OCI-LY1 (cell line): Measurements from ENCODE around the gene SERF1B.
"Not testable (repeated sequence)": the region's sequence is repeated elsewhere in the genome, so short reads cannot be mapped to it uniquely, and the experiment has no call there.

Source experiments
- H2AFZ ChIP-seq: fragments of 200-600 bp; sonication (generic), shearing (Covaris generic); 2 replicates; pipeline ENCODE4 v1.6.0; 2014; ENCODE audit warnings: antibody characterized with exemption, mild to moderate bottlenecking, low read length
- H3F3A ChIP-seq: fragments of 200-600 bp; sonication (generic), shearing (Covaris generic); 2 replicates; pipeline ENCODE4 v1.6.0; 2014; ENCODE audit warnings: mild to moderate bottlenecking, antibody characterized with exemption, low read length, moderate library complexity; ENCODE audit not compliant: insufficient read depth
- H3K27ac ChIP-seq: fragments of 200-600 bp; sonication (generic); 2 replicates; pipeline ENCODE4 v1.5.1; 2014; ENCODE audit warnings: low read length, mixed run types, mild to moderate bottlenecking, low read depth; ENCODE audit not compliant: poor library complexity, severe bottlenecking
- H3K27me3 ChIP-seq: fragments of 200-600 bp; sonication (generic); 2 replicates; pipeline ENCODE4 v1.6.0; 2014; ENCODE audit warnings: antibody characterized with exemption, mild to moderate bottlenecking, low read length, moderate library complexity; ENCODE audit not compliant: insufficient read depth
- H3K36me3 ChIP-seq: fragments of 200-600 bp; sonication (generic); 2 replicates; pipeline ENCODE4 v1.6.1; 2014; ENCODE audit warnings: mild to moderate bottlenecking, antibody characterized with exemption, low read length, moderate library complexity, mixed read lengths; ENCODE audit not compliant: insufficient read depth
- H3K4me1 ChIP-seq: fragments of 200-600 bp; sonication (generic); 2 replicates; pipeline ENCODE4 v1.5.1; 2014; ENCODE audit warnings: mild to moderate bottlenecking, low read length, moderate library complexity; ENCODE audit not compliant: insufficient read depth, severe bottlenecking
- H3K4me2 ChIP-seq: fragments of 200-600 bp; sonication (generic), shearing (Covaris generic); 2 replicates; pipeline ENCODE4 v1.6.1; 2014; ENCODE audit warnings: low read length
- H3K4me3 ChIP-seq: fragments of 200-600 bp; sonication (generic); 2 replicates; pipeline ENCODE4 v1.5.1; 2014; ENCODE audit warnings: low read length, low read depth, mild to moderate bottlenecking, mixed read lengths; ENCODE audit not compliant: poor library complexity, severe bottlenecking
- H3K79me2 ChIP-seq: fragments of 200-600 bp; shearing (Covaris generic); 2 replicates; pipeline ENCODE4 v1.6.1; 2016; ENCODE audit warnings: mixed run types, low read length, mixed read lengths; ENCODE audit not compliant: insufficient read depth
- H3K9ac ChIP-seq: fragments of 200-600 bp; sonication (generic), shearing (Covaris generic); 2 replicates; pipeline ENCODE4 v1.6.1; 2014; ENCODE audit warnings: mild to moderate bottlenecking, low read length, mixed read lengths
- H3K9me2 ChIP-seq: fragments of 200-600 bp; sonication (generic), shearing (Covaris generic); 2 replicates; pipeline ENCODE4 v1.6.1; 2014; ENCODE audit warnings: low read depth, mild to moderate bottlenecking, low read length, mixed read lengths
- H3K9me3 ChIP-seq: fragments of 200-600 bp; shearing (Covaris generic); 2 replicates; pipeline ENCODE4 v1.6.1; 2014; ENCODE audit warnings: low read length, mixed read lengths
- H4K20me1 ChIP-seq: fragments of 200-600 bp; sonication (generic), shearing (Covaris generic); 2 replicates; pipeline ENCODE4 v1.6.0; 2016; ENCODE audit warnings: mild to moderate bottlenecking, low read length; ENCODE audit not compliant: insufficient read depth

The SERF1B gene

DNA sequence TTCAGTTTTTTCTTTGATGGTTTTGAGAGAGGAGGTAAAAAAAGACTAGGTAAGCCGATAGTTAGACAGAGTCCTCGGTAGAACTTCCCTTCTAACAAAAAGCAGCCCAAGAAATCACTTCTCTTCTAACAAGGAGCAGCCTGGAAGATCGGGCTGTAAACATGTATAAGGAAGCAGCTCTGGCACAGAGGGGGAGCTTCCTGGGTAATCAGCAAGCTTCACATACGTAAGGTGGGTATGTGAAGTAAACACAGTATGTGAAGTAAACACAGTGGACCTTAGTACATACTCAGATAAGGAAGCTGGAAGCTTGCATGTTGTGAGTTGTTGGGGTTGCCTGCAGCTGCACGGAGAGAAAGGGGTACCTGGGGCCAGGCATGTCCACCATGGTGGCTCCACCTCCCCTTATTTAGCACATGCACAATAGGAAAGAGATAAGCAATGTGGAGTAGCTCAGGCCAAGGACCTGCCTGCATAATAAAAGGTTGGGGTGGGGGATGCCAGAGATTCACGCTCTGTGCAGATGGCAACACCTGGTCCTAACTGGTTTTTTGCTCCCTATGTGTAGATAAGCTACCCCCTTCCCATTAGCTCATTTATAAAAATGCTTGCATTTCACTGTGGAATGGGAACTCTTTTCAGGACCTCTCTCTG, 31.4 kb downstream of the SERF1B start:
- H3K9me3 ChIP-seq, H3K9me2 ChIP-seq, H3K27ac ChIP-seq, H3K4me1 ChIP-seq, H3K4me3 ChIP-seq, H2AFZ ChIP-seq, H3K4me2 ChIP-seq, H3K9ac ChIP-seq, H4K20me1 ChIP-seq, H3K79me2 ChIP-seq, H3K27me3 ChIP-seq, H3F3A ChIP-seq, H3K36me3 ChIP-seq: not testable (repeated sequence)

DNA sequence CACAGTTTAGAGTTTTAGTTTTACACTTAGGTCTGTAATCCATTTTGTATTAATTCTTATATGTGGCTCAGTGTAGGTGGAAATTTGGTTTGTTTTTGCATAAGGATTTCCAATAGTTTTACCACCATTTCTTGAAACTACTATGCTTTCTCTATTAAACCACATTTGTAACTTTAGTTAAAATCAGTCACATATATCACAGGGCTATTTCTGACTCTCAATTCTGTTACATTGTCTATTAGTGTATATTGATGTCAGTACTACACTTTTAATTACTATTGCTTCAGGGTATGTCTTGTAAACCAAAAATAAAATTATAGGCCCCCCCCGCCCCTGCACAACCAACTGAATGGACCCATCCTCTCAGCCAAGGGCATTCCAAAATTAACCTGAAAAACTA, 32.1 kb downstream of the SERF1B start:
- not testable (repeated sequence) for H3K4me1 ChIP-seq, H3K9me3 ChIP-seq, H3K36me3 ChIP-seq, H3F3A ChIP-seq, H3K4me3 ChIP-seq, H3K4me2 ChIP-seq, H3K79me2 ChIP-seq, H3K27ac ChIP-seq, H3K27me3 ChIP-seq, H2AFZ ChIP-seq, H4K20me1 ChIP-seq, H3K9me2 ChIP-seq, H3K9ac ChIP-seq

DNA sequence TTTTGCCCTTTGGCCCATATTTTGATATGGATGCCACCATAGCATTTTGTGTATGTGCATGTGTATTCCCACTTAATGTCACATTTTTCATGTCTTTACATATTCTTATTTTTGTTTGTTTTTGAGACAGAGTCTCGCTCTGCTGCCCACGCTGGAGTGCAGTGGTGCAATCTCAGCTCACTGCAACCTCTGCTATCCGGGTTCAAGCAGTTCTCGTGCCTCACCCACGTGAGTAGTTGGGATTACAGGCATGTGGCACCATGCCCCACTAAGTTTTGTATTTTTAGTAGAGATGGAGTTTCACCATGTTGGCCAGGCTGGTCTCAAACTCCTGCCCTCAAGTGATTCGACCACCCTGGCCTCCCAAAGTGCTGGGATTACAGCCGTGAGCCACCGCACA, 52.6 kb downstream of the SERF1B start:
- not testable (repeated sequence) for H3K4me1 ChIP-seq, H3K4me3 ChIP-seq, H2AFZ ChIP-seq, H3F3A ChIP-seq, H3K27ac ChIP-seq, H3K9me3 ChIP-seq, H4K20me1 ChIP-seq, H3K36me3 ChIP-seq, H3K9ac ChIP-seq, H3K9me2 ChIP-seq, H3K4me2 ChIP-seq, H3K79me2 ChIP-seq, H3K27me3 ChIP-seq

DNA sequence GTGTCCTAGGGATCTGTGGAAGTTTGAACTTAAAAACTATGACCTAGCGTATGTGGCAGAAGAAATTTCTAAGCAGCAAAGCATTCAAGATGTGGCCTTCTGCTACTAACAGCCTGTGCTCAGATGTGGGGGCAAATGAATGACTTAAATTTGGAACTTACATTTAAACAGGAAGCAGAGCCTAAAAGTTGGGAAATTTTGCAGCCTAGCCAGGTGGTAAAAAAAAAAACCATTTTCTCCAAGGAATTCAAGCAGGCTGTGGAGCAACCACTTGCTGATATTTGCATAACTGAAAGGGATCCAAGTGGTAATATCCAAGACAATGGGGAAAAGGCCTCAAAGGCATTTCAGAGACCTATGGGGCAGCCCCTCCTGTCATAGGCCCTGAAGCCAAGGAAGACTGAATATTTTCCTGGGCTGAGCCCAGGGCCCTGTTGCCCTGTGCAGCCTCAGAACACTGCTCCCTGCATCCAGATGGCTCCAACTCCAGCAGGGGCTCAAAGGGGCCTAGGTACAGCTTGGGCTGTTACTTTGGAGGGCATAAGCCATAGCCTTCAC, 63.9 kb downstream of the SERF1B start:
- not testable (repeated sequence) for H4K20me1 ChIP-seq, H3K79me2 ChIP-seq, H3K9me2 ChIP-seq, H2AFZ ChIP-seq, H3K4me1 ChIP-seq, H3K36me3 ChIP-seq, H3K4me2 ChIP-seq, H3F3A ChIP-seq, H3K9ac ChIP-seq, H3K27me3 ChIP-seq, H3K9me3 ChIP-seq, H3K4me3 ChIP-seq, H3K27ac ChIP-seq

DNA sequence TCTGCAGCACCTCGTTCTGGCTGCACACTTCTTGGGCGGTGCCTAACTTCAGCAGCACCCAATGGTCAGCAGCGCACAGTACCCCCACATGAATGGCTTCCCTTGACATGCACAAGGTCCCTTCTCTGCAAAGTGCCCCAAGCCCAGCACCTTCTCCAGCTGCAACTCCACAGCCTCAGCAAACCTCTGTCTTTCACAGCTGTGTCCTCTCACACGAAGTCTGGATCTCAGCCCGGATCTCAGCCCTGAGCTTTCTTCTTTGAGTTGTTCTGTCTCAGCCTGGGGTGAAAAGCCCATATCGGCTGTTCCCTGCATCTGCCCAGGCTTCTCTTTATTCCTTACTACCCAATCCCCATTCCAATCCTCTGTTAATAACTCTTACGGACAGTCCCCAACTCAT, 66.7 kb downstream of the SERF1B start:
- not testable (repeated sequence) for H4K20me1 ChIP-seq, H3F3A ChIP-seq, H3K9me2 ChIP-seq, H2AFZ ChIP-seq, H3K36me3 ChIP-seq, H3K9me3 ChIP-seq, H3K4me3 ChIP-seq, H3K9ac ChIP-seq, H3K4me2 ChIP-seq, H3K27ac ChIP-seq, H3K27me3 ChIP-seq, H3K4me1 ChIP-seq, H3K79me2 ChIP-seq
